OCI-LY3 (cell line): Measurements from ENCODE around the gene CACNG8.
"Not testable (repeated sequence)": the region's sequence is repeated elsewhere in the genome, so short reads cannot be mapped to it uniquely, and the experiment has no call there.

Source experiments
- H2AFZ ChIP-seq: fragments of 200-600, 300-600 bp; shearing (Covaris generic); 2 replicates; pipeline ENCODE4 v1.6.0; 2014; ENCODE audit warnings: antibody characterized with exemption, low read depth, low read length
- H3K27ac ChIP-seq: fragments of 200-600, 300-600 bp; sonication (generic); 2 replicates; pipeline ENCODE4 v1.5.1; 2014; ENCODE audit warnings: mild to moderate bottlenecking, low read length, moderate library complexity, mixed read lengths
- H3K27me3 ChIP-seq: fragments of 200-600, 300-600 bp; sonication (generic); 2 replicates; pipeline ENCODE4 v1.6.1; 2014; ENCODE audit warnings: low read depth, low read length, mixed read lengths
- H3K36me3 ChIP-seq: fragments of 200-600, 300-600 bp; sonication (generic); replicated peaks from 2 replicates; pipeline ENCODE3; 2014; ENCODE audit warnings: low read depth, low read length, mixed read lengths
- H3K4me1 ChIP-seq: fragments of 300-600, 200-600 bp; sonication (generic); 2 replicates; pipeline ENCODE4 v1.6.1; 2014; ENCODE audit warnings: low read length, mixed read lengths
- H3K4me2 ChIP-seq: fragments of 200-600, 300-600 bp; sonication (generic); 2 replicates; pipeline ENCODE4 v1.6.1; 2014; ENCODE audit warnings: low read length, mixed read lengths
- H3K4me3 ChIP-seq: fragments of 300-600, 200-600 bp; sonication (generic); 2 replicates; pipeline ENCODE4 v1.5.1; 2014; ENCODE audit warnings: antibody characterized with exemption, mild to moderate bottlenecking, low read length, moderate library complexity
- H3K79me2 ChIP-seq: fragments of 300-600, 200-600 bp; shearing (Covaris generic); 2 replicates; pipeline ENCODE4 v1.6.1; 2014; ENCODE audit warnings: mild to moderate bottlenecking, low read length, mixed read lengths
- H3K9ac ChIP-seq: fragments of 300-600, 200-600 bp; shearing (Covaris generic); 2 replicates; pipeline ENCODE4 v1.6.0; 2014; ENCODE audit warnings: mild to moderate bottlenecking, low read length, moderate library complexity
- H3K9me3 ChIP-seq: fragments of 200-600, 300-600 bp; shearing (Covaris generic); 2 replicates; pipeline ENCODE4 v1.6.1; 2014; ENCODE audit warnings: low read length, mixed read lengths; ENCODE audit not compliant: insufficient read depth
- H4K20me1 ChIP-seq: fragments of 200-600, 300-600 bp; sonication (generic); 2 replicates; pipeline ENCODE4 v1.6.1; 2016; ENCODE audit warnings: low read length, mixed read lengths; ENCODE audit not compliant: insufficient read depth
- CTCF ChIP-seq: fragments of 200-600, 300-600 bp; sonication (generic); IDR thresholded peaks from 2 replicates; pipeline ENCODE4 v1.5.1; 2014; ENCODE audit warnings: antibody characterized with exemption, low read length, low read depth
- EZH2phosphoT487 ChIP-seq: fragments of 200-600 bp; shearing (Covaris generic); IDR thresholded peaks from 2 replicates; pipeline ENCODE4 v1.6.1; 2018; ENCODE audit warnings: antibody characterized with exemption, mixed run types, low read depth

CACNG8 gene

DNA sequence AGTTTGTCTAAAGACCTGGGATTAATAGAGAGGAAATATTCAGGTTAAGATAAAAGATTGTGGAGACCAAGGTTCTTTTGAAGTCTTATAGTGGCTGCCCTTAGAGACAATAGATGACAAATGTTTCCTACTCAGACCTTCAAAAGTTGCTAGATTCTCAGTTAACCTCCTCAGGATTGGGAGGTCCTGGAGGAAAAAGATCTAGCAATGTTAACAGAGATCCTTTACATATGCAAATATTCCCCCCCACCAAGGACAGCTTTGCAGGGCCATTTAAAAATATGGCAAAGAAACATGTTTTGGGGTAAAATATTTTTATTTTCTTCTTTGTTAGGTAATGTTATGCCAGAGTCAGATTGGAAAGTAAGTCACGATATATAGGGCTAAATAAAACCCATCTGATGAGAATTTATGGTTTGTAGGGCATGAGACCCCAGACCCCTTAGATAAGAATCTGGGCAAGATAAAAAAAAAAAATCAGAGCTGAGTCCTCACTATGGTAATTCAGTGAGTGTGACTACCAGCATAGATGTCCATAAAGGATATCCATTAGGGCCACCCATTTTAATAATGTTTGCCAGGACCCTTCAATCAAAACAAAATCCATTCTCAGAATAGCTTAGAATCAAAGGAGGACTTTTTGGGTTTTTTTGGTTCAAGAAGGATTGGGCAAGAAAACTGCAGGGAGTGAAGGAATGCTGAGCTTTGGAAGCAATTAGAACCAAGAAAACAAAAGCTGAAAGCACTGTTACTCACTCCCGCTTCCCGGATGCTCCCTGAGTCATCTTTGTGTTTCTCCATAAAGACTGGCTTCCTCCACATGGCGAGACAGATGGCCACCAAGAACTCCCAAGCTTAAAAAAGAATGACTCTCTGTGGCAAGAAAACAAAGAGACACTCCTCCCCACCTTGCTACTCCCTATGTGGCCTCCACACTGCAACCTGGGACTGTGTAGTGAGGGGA lies 72.8 kb downstream of the CACNG8 start:
- Histone ChIP-seq H3K36me3 (no peaks in the 10 kb centered on the region), H3K4me3 (no peak overlapping the region), H3K27me3 (no peaks in the 10 kb centered on the region), H2AFZ (no peak overlapping the region), H3K4me2 (no peak overlapping the region), H3K79me2 (no peaks in the 10 kb centered on the region), H4K20me1 (no peaks in the 10 kb centered on the region), H3K4me1 (no peaks in the 10 kb centered on the region), H3K9ac (no peak overlapping the region), H3K27ac (no peak overlapping the region), H3K9me3 (no peaks in the 10 kb centered on the region)
- TF ChIP-seq EZH2phosphoT487 (no peak), CTCF (no peak)

DNA sequence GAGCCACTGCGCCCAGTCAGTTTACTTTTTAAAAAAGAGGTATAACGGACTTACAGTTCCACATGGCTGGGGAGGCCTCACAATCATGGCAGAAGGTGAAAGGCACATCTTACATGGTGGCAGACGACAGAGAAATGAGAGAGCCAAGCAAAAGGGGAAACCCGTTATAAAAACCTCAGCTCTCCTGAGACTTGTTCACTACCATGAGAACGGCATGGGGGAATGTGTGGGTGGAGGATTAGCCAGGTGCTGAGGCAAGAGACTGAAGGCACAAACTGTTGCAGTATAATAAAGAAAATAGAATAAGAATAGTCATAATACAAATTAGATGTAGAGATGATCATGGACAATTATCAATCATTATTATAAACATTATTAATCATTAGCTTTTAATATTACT lies 73.8 kb downstream of the CACNG8 start:
- H3K9ac ChIP-seq, H3K9me3 ChIP-seq, H2AFZ ChIP-seq, H3K4me1 ChIP-seq, H3K36me3 ChIP-seq, H3K4me3 ChIP-seq, H3K27me3 ChIP-seq, H3K79me2 ChIP-seq, H4K20me1 ChIP-seq, H3K4me2 ChIP-seq, H3K27ac ChIP-seq: not testable (repeated sequence)
